GM18873 (cell line): ENCODE data around the gene MEIS2.

Experiments
- ATAC-seq: cut with Tn5 transposase; IDR thresholded peaks from one replicate; pipeline ENCODE4 v1.9.1; 2021; ENCODE audit warnings: mild to moderate bottlenecking, moderate library complexity, moderate number of reproducible peaks; ENCODE audit not compliant: unreplicated experiment, low FRiP score

Gene MEIS2

GRCh38 chr15:36858423-36858822 lies 241.9 kb downstream of the MEIS2 start:
- no peak for ATAC-seq

- no peak for ATAC-seq
Measured at GRCh38 chr15:36856339-36856973, 243.9 kb downstream of the MEIS2 start.

- no peak for ATAC-seq
Measured at GRCh38 chr15:36850864-36851263, 249.5 kb downstream of the MEIS2 start.

DNA sequence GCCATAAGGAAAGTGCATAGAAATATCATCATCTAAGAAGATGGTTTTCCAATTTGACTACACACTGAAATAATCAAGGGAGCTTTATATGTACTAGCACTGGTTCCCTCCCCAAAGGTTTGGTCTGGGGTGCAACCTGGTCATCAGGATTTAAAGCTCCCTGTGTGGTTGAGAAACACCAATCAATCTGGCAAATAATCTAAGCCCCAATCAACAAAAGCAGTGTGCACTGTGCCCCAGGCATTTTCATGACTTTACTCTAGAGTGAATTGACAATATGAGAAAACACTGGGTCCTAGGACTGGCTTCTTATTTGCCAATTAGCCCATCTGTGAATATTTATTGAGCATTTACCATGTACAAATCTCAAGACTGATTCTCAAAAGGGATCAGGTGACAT lies 255.1 kb downstream of the MEIS2 start:
- ATAC-seq, result no peak

- no peak for ATAC-seq
Measured at GRCh38 chr15:36844534-36844998, 255.8 kb downstream of the MEIS2 start.

- no peak for ATAC-seq
Measured at GRCh38 chr15:36843822-36844221, 256.5 kb downstream of the MEIS2 start.

- no peak for ATAC-seq
Measured at GRCh38 chr15:36841193-36841592, 259.2 kb downstream of the MEIS2 start.
